ENCODE measurements around the gene HSPA6. TPM values are rescaled to one million over a fixed set of nuclear protein-coding genes. Genes with fewer than 3 reads are reported as not detected.

HSPA6 gene
- total RNA-seq, 3 donors from 2014 or later (not counting 1 experiment from before 2014, with no cell fraction given), result 5.8 to 6.5 (median 6.0) TPM

GRCh38 chr1:161506336-161507223, 17.8 kb upstream of the HSPA6 start:
- WGBS (ENCODE audit: insufficient coverage), result 52% methylated on average over 7 of the region's 15 CpGs
- intact Hi-C loops (cut with micrococcal nuclease), result no loop called here
- TF ChIP-seq, protein P1, sequence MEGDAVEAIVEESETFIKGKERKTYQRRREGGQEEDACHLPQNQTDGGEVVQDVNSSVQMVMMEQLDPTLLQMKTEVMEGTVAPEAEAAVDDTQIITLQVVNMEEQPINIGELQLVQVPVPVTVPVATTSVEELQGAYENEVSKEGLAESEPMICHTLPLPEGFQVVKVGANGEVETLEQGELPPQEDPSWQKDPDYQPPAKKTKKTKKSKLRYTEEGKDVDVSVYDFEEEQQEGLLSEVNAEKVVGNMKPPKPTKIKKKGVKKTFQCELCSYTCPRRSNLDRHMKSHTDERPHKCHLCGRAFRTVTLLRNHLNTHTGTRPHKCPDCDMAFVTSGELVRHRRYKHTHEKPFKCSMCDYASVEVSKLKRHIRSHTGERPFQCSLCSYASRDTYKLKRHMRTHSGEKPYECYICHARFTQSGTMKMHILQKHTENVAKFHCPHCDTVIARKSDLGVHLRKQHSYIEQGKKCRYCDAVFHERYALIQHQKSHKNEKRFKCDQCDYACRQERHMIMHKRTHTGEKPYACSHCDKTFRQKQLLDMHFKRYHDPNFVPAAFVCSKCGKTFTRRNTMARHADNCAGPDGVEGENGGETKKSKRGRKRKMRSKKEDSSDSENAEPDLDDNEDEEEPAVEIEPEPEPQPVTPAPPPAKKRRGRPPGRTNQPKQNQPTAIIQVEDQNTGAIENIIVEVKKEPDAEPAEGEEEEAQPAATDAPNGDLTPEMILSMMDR (IDR thresholded peaks at IDR 0.05), result no peak

GRCh38 chr1:161510477-161510876, 13.9 kb upstream of the HSPA6 start:
- H3K9me3 Mint-ChIP-seq, result no peaks in the 10 kb centered on the region
- H3K36me3 Mint-ChIP-seq, result no peaks in the 10 kb centered on the region
- intact Hi-C loops (cut with micrococcal nuclease), result no loop called here
- H3K27ac Mint-ChIP-seq, result no peak overlapping the region
- ATAC-seq, result no peak
- Histone ChIP-seq H3K27ac (ENCODE audit: low read length) (no peak overlapping the region), H3K4me3 (ENCODE audit: low read length) (no peak overlapping the region), H3K27me3 (ENCODE audit: control insufficient read depth, insufficient read depth, low read length) (no peaks in the 10 kb centered on the region), H3K36me3 (ENCODE audit: control insufficient read depth, insufficient read depth, low read length) (no peaks in the 10 kb centered on the region), H3K9me3 (ENCODE audit: control insufficient read depth, insufficient read depth, low read length) (no peaks in the 10 kb centered on the region), H3K4me1 (ENCODE audit: control insufficient read depth, insufficient read depth, low read length) (no peaks in the 10 kb centered on the region)
- DNase-seq, result no peak
- TF ChIP-seq, protein P1 (IDR thresholded peaks at IDR 0.05), result no peak
- no peaks in the 10 kb centered on the region for H3K27me3 Mint-ChIP-seq (ENCODE audit: low read depth in 2 of 2)
- 100% methylated on average over 3 of the region's 3 CpGs for WGBS (ENCODE audit: insufficient coverage)
- peaks cover 0 to 6% of the 10 kb centered on the region in 2 donors for H3K4me1 Mint-ChIP-seq
- no peak overlapping the region for H3K4me3 Mint-ChIP-seq

More at GRCh38 chr1:161506336-161507223, 17.8 kb upstream of the HSPA6 start:
- no peaks in the 10 kb centered on the region for H3K36me3 Mint-ChIP-seq
- Histone ChIP-seq H3K27ac (ENCODE audit: low read length) (no peak overlapping the region), H3K36me3 (ENCODE audit: control insufficient read depth, insufficient read depth, low read length) (no peaks in the 10 kb centered on the region), H3K9me3 (ENCODE audit: control insufficient read depth, insufficient read depth, low read length) (no peaks in the 10 kb centered on the region), H3K4me1 (ENCODE audit: control insufficient read depth, insufficient read depth, low read length) (peaks cover 4% of the 10 kb centered on the region), H3K4me3 (ENCODE audit: low read length) (no peak overlapping the region), H3K27me3 (ENCODE audit: control insufficient read depth, insufficient read depth, low read length) (no peaks in the 10 kb centered on the region)
- peaks cover 0 to 6% of the 10 kb centered on the region in 2 donors for H3K4me1 Mint-ChIP-seq
- DNase-seq, result no peak
- no peaks in the 10 kb centered on the region for H3K9me3 Mint-ChIP-seq
- no peak overlapping the region for H3K27ac Mint-ChIP-seq
- H3K27me3 Mint-ChIP-seq (ENCODE audit: low read depth in 2 of 2), result peaks cover 7% of the 10 kb centered on the region in 2 donors
- peak in 2 of 3 donors; percentile 22 to 63 for ATAC-seq
- H3K4me3 Mint-ChIP-seq, result no peak overlapping the region

DNA sequence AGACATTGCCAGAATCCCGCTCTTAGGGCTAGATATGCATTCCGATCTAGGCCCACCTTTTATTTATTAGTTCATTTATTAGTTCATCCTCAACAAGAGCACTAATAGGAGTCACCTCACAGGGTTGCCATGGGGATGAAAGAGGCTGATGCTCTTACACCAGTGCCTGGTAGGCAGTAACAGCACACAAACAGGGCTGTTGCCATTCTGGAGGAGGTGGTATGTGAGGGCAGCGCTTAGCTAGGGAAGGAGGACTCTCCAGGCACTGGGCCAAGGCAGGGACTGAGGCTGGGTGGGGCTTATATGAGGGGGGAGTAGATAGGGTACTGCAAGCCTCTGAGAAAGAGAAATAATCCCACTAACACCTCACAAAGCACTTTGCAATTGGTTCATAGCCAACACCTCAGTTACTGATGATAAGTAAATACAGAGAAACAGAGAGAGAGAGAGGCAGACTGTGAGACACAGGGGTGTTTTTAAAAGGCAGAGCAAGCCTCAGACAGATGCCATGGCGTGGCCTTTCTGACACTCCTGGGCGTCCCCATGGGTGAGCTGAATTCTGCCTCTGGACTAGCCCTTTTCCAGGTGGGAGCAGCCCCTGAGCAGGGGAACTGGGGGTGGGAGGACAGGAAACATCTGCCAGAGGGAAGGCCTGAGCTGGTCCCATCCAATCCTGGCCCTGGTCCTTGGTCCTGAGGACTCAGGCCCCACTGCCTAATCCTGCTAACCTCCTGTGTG, 13.2 kb upstream of the HSPA6 start:
- no peak overlapping the region for H3K27ac Mint-ChIP-seq
- no peak overlapping the region for H3K4me3 ChIP-seq (ENCODE audit: low read length)
- no peaks in the 10 kb centered on the region for H3K9me3 ChIP-seq (ENCODE audit: control insufficient read depth, insufficient read depth, low read length)
- TF ChIP-seq, protein P1 (IDR thresholded peaks at IDR 0.05), result no peak
- no peak overlapping the region for H3K4me3 Mint-ChIP-seq
- H3K27me3 Mint-ChIP-seq (ENCODE audit: low read depth in 2 of 2), result no peaks in the 10 kb centered on the region
- intact Hi-C loops (cut with micrococcal nuclease), result no loop called here
- WGBS (ENCODE audit: insufficient coverage), result 97% methylated on average over 5 of the region's 5 CpGs
- H3K27me3 ChIP-seq (ENCODE audit: control insufficient read depth, insufficient read depth, low read length), result no peaks in the 10 kb centered on the region
- DNase-seq (no peak), ATAC-seq (no peak)
- no peaks in the 10 kb centered on the region for H3K4me1 ChIP-seq (ENCODE audit: control insufficient read depth, insufficient read depth, low read length)
- no peaks in the 10 kb centered on the region for H3K9me3 Mint-ChIP-seq
- no peaks in the 10 kb centered on the region for H3K36me3 Mint-ChIP-seq
- H3K4me1 Mint-ChIP-seq, result peaks cover 0 to 6% of the 10 kb centered on the region in 2 donors
- H3K27ac ChIP-seq (ENCODE audit: low read length), result no peak overlapping the region
- H3K36me3 ChIP-seq (ENCODE audit: control insufficient read depth, insufficient read depth, low read length), result no peaks in the 10 kb centered on the region
